Measurements from ENCODE around the gene MTERF4. TPM values are rescaled to one million over a fixed set of nuclear protein-coding genes. Genes with fewer than 3 reads are reported as not detected.

Gene MTERF4
- total RNA-seq, 2 experiments from 2014 or later, result 33.2 to 36.6 TPM

- H3K4me3 Mint-ChIP-seq, result no peak overlapping the region
- no peaks in the 10 kb centered on the region for H3K27me3 Mint-ChIP-seq
- TF ChIP-seq CTCF (IDR thresholded peaks at IDR 0.05), result no peak
- no peaks in the 10 kb centered on the region for H3K9me3 Mint-ChIP-seq
- H3K27ac Mint-ChIP-seq, result no peak overlapping the region
- DNase-seq (no peak), ATAC-seq (no peak)
- peaks cover 20% of the 10 kb centered on the region for H3K36me3 Mint-ChIP-seq (ENCODE audit: low read depth)
- ChIA-PET POLR2A (interaction anchor here (1.4 to 2.3 kb wide), 3 partner anchors 10 to 34 kb away, joined by 4 to 8 read pairs (median 7); partner anchors contain the start of genes MTERF4, PASK and PPP1R7), CTCF (interaction anchor here (1.1 kb wide), 1 partner anchor 12 kb away, joined by 3 read pairs; no protein-coding TSS in a partner anchor)
- intact Hi-C loops (cut with micrococcal nuclease), result no loop called here
- no peaks in the 10 kb centered on the region for H3K4me1 Mint-ChIP-seq (ENCODE audit: low read depth)
Observed at GRCh38 chr2:241136191-241136590, 34.1 kb upstream of the MTERF4 start.

- Mint-ChIP-seq H3K4me3 (no peak overlapping the region), H3K9me3 (no peaks in the 10 kb centered on the region), H3K27me3 (no peaks in the 10 kb centered on the region), H3K4me1 (ENCODE audit: low read depth) (no peaks in the 10 kb centered on the region), H3K36me3 (ENCODE audit: low read depth) (peaks cover 20% of the 10 kb centered on the region), H3K27ac (no peak overlapping the region)
- no peak for TF ChIP-seq CTCF (IDR thresholded peaks at IDR 0.05)
- DNase-seq (no peak), ATAC-seq (no peak)
- ChIA-PET CTCF (no interaction called here), POLR2A (interaction anchor here (1.4 kb wide), 1 partner anchor 33 kb away, joined by 4 read pairs; the partner anchor contains the start of gene MTERF4)
- intact Hi-C loops (cut with micrococcal nuclease), result no loop called here
Observed at GRCh38 chr2:241135737-241136136, 33.6 kb upstream of the MTERF4 start.

GRCh38 chr2:241134711-241135110 lies 32.6 kb upstream of the MTERF4 start:
- CTCF ChIA-PET, result no interaction called here
- Mint-ChIP-seq H3K27ac (no peak overlapping the region), H3K27me3 (no peaks in the 10 kb centered on the region), H3K4me1 (ENCODE audit: low read depth) (no peaks in the 10 kb centered on the region), H3K9me3 (no peaks in the 10 kb centered on the region), H3K4me3 (no peak overlapping the region), H3K36me3 (ENCODE audit: low read depth) (peaks cover 24% of the 10 kb centered on the region)
- no peak for DNase-seq
- ATAC-seq, result no peak
- TF ChIP-seq CTCF (IDR thresholded peaks at IDR 0.05), result no peak
- intact Hi-C loops (cut with micrococcal nuclease), result no loop called here
- POLR2A ChIA-PET, result interaction anchor here (0.8 kb wide), 1 partner anchor 10 kb away, joined by 3 read pairs; no protein-coding TSS in a partner anchor

DNA sequence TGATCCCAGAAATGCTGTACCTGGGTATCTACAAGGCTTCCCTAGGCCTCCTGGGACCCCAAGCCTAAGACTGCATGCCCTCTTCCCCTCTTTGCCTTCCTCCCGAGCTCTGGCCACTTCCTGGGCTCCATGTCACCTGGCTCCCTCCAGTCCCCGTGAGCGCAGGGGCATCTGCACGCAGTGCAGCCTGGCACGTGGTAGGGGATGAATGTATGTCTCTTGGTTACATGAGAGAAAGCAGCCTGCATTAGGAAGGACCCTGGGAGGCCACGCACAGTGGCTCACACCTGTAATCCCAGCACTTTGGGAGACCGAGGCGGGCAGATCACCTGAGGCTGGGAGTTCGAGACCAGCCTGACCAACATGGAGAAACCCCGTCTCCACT lies 31.3 kb upstream of the MTERF4 start:
- Mint-ChIP-seq H3K27me3 (no peaks in the 10 kb centered on the region), H3K27ac (no peak overlapping the region), H3K4me3 (no peak overlapping the region), H3K4me1 (ENCODE audit: low read depth) (peaks cover 5% of the 10 kb centered on the region), H3K36me3 (ENCODE audit: low read depth) (peaks cover 30% of the 10 kb centered on the region), H3K9me3 (no peaks in the 10 kb centered on the region)
- no peak for TF ChIP-seq CTCF (IDR thresholded peaks at IDR 0.05)
- ATAC-seq (no peak), DNase-seq (no peak)
- CTCF ChIA-PET, result interaction anchor here (0.9 kb wide), 1 partner anchor 16 kb away, joined by 3 read pairs; the partner anchor contains the start of gene PASK
- POLR2A ChIA-PET, result interaction anchor here (0.7 kb wide), 1 partner anchor 11 kb away, joined by 3 read pairs; no protein-coding TSS in a partner anchor
- intact Hi-C loops (cut with micrococcal nuclease), result no loop called here

DNA sequence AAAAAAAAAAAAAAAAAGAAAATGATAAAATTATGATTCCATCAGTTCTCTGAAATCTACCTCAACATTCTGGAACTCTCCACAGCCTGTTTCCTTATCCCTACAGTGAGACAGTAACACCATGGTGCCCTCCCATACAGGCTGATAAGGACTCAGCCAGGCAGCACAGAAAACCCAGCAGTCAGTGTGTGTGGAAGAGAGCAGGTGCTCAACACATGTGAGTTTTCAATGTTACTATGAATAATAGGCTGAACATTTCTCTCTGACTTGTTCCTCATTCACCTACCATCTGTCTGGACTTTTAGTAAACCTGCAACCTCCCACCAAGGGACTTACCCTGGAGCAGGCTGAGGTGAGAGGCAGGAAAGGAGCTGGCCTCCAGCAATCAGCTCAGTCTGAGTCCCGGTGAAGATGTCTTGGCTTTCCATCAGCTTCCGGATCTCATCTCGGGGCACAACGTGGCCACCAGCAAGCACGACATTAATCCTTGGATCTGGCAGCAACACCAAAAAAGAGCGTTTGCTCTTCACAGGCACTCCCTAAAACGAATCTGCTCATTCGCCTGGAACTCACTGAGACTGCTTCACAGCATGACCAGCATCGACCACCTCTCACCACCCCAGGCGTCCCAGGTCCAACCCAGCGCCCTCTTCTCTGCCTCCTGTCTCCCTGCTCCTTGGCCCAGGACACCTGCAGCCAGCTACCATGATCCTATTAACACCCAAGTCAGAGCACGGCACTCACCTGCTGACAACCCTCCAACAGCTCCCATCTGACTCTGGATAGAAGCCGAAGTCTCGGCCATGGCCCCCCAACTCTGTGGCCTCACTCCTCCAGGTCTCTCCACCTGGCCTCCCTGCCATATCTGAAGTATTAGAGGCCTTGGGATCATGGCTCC lies 30.7 kb upstream of the MTERF4 start:
- Mint-ChIP-seq H3K36me3 (ENCODE audit: low read depth) (peaks cover 30% of the 10 kb centered on the region), H3K4me3 (no peak overlapping the region), H3K27ac (no peak overlapping the region), H3K27me3 (no peaks in the 10 kb centered on the region), H3K4me1 (ENCODE audit: low read depth) (peaks cover 12% of the 10 kb centered on the region), H3K9me3 (no peaks in the 10 kb centered on the region)
- ChIA-PET POLR2A (interaction anchor here (0.7 kb wide), 1 partner anchor 11 kb away, joined by 3 read pairs; no protein-coding TSS in a partner anchor), CTCF (no interaction called here)
- DNase-seq, result no peak
- no peak for TF ChIP-seq CTCF (IDR thresholded peaks at IDR 0.05)
- intact Hi-C loops (cut with micrococcal nuclease), result no loop called here
- ATAC-seq, result no peak

Data from activated CD8-positive, alpha-beta T cell treated with anti-CD3 and anti-CD28 coated beads for 36 hours (primary cell).